Measurements from ENCODE around the gene SKP2. TPM values are rescaled to one million over a fixed set of nuclear protein-coding genes. Genes with fewer than 3 reads are reported as not detected.
"Not testable (repeated sequence)": the region's sequence is repeated elsewhere in the genome, so short reads cannot be mapped to it uniquely, and the experiment has no call there.

SKP2 gene
- total and polyA plus RNA-seq, 7 donors, result 1.3 to 6.6 (median 3.8) TPM

GRCh38 chr5:36179950-36180349 is 28.0 kb downstream of the SKP2 start:
- intact Hi-C loops (cut with DNase I), result loop anchor here in 1 of 2 donors (5.0 to 10.0 kb wide), 2 partner anchors 45 to 127 kb away; no protein-coding TSS in a partner anchor
- Histone ChIP-seq H3K27ac (no peak overlapping the region), H3K9me3 (no peaks in the 10 kb centered on the region), H3K36me3 (ENCODE audit: insufficient read depth in 1 of 2, low read depth in 1 of 2) (peaks cover 5 to 73% of the 10 kb centered on the region in 2 donors), H3K4me1 (no peaks in the 10 kb centered on the region), H3K4me3 (no peak overlapping the region), H3K27me3 (ENCODE audit: insufficient read depth in 3 of 3, low read length in 2 of 3) (no peaks in the 10 kb centered on the region)
- TF ChIP-seq CTCF (IDR thresholded peaks at IDR 0.05), result no peak
- ATAC-seq, result no peak
- WGBS, 3 donors, result 84 to 89% (median 86%) methylated on average over 4 of the region's 4 CpGs
- DNase-seq, result no peak

- WGBS, 3 donors, result 94 to 97% (median 96%) methylated on average over 2 of the region's 2 CpGs
- Histone ChIP-seq H3K4me3 (no peak overlapping the region), H3K36me3 (ENCODE audit: insufficient read depth in 1 of 2, low read depth in 1 of 2) (peaks cover 3 to 67% of the 10 kb centered on the region in 2 donors), H3K4me1 (no peaks in the 10 kb centered on the region), H3K27me3 (ENCODE audit: insufficient read depth in 3 of 3, low read length in 2 of 3) (no peaks in the 10 kb centered on the region), H3K9me3 (no peaks in the 10 kb centered on the region), H3K27ac (no peak overlapping the region)
- TF ChIP-seq CTCF (IDR thresholded peaks at IDR 0.05), result no peak
- DNase-seq (no peak), ATAC-seq (no peak)
- intact Hi-C loops (cut with DNase I), result no loop called here
Measured at GRCh38 chr5:36180556-36181350, 28.8 kb downstream of the SKP2 start.

GRCh38 chr5:36181774-36182173 is 29.9 kb downstream of the SKP2 start:
- Histone ChIP-seq H3K9me3 (no peaks in the 10 kb centered on the region), H3K27ac (no peak overlapping the region), H3K4me1 (no peaks in the 10 kb centered on the region), H3K4me3 (no peak overlapping the region), H3K27me3 (ENCODE audit: insufficient read depth in 3 of 3, low read length in 2 of 3) (no peaks in the 10 kb centered on the region), H3K36me3 (ENCODE audit: insufficient read depth in 1 of 2, low read depth in 1 of 2) (peaks cover 3 to 65% of the 10 kb centered on the region in 2 donors)
- 46 to 60% (median 55%) methylated on average over 2 of the region's 2 CpGs for WGBS, 3 donors
- DNase-seq (no peak), ATAC-seq (no peak)
- TF ChIP-seq CTCF (IDR thresholded peaks at IDR 0.05), result no peak
- intact Hi-C loops (cut with DNase I), result no loop called here

- ATAC-seq; H3K27me3 ChIP-seq (ENCODE audit: insufficient read depth in 3 of 3, low read length in 2 of 3); H3K4me1 ChIP-seq; DNase-seq; H3K9me3 ChIP-seq; intact Hi-C loops (cut with DNase I); H3K4me3 ChIP-seq; H3K27ac ChIP-seq: not testable (repeated sequence)
- WGBS, 3 donors, result 93 to 95% (median 94%) methylated on average over 3 to 4 of the region's 4 CpGs
- peaks cover 0 to 39% of the 10 kb centered on the region in 2 donors for H3K36me3 ChIP-seq (ENCODE audit: insufficient read depth in 1 of 2, low read depth in 1 of 2)
Measured at GRCh38 chr5:36184408-36184807, 32.5 kb downstream of the SKP2 start.

GRCh38 chr5:36193746-36194145 is 41.8 kb downstream of the SKP2 start:
- Histone ChIP-seq H3K27me3 (ENCODE audit: insufficient read depth in 3 of 3, low read length in 2 of 3) (no peaks in the 10 kb centered on the region), H3K4me3 (no peak overlapping the region), H3K9me3 (no peaks in the 10 kb centered on the region), H3K36me3 (ENCODE audit: insufficient read depth in 1 of 2, low read depth in 1 of 2) (peaks cover 0 to 63% of the 10 kb centered on the region in 2 donors), H3K27ac (no peak overlapping the region), H3K4me1 (no peaks in the 10 kb centered on the region)
- no peak for ATAC-seq
- TF ChIP-seq CTCF (IDR thresholded peaks at IDR 0.05), result no peak
- DNase-seq, result no peak
- WGBS, 3 donors, result 95 to 97% (median 95%) methylated on average over 5 of the region's 5 CpGs
- intact Hi-C loops (cut with DNase I), result no loop called here

All from psoas muscle (tissue), 8 donors.